K562 (cell line): ENCODE results near the gene ACTL8.

Source experiments
- CTCF ChIP-seq, 3 experiments: IDR thresholded peaks in 2 of 3; conservative IDR thresholded peaks in 1 of 3; 2 replicates each; pipeline ENCODE4 v1.5.1; 2011 to 2012; ENCODE audit warnings: low read length in 3 of 3, mild to moderate bottlenecking in 3 of 3, control low read depth in 2 of 3, improper control_type of control experiment in 1 of 3, inconsistent platforms in 1 of 3, low read depth in 1 of 3, mixed read lengths in 1 of 3, moderate library complexity in 1 of 3; ENCODE audit not compliant: insufficient read depth in 2 of 3
- ERF ChIP-seq: fragments of 450-650 bp; formaldehyde crosslinking; IDR thresholded peaks from 2 replicates; pipeline ENCODE4 v1.4.0; 2020; ENCODE audit warnings: mild to moderate bottlenecking, mixed read lengths
- FOXK1 ChIP-seq: sonication (generic); formaldehyde crosslinking; IDR thresholded peaks from 2 replicates; pipeline ENCODE4 v1.8.0; 2022; ENCODE audit warnings: missing genetic modification reagents, mild to moderate bottlenecking, borderline replicate concordance
- ILF3 ChIP-seq: fragments of 450-650 bp; IDR thresholded peaks from 2 replicates; pipeline ENCODE4 v1.6.1; 2018; ENCODE audit warnings: antibody characterized with exemption, mild to moderate bottlenecking, moderate library complexity, borderline replicate concordance
- ZEB2 ChIP-seq: fragments of 450-650 bp; IDR thresholded peaks from 2 replicates; pipeline ENCODE4 v1.6.1; 2016

DNA sequence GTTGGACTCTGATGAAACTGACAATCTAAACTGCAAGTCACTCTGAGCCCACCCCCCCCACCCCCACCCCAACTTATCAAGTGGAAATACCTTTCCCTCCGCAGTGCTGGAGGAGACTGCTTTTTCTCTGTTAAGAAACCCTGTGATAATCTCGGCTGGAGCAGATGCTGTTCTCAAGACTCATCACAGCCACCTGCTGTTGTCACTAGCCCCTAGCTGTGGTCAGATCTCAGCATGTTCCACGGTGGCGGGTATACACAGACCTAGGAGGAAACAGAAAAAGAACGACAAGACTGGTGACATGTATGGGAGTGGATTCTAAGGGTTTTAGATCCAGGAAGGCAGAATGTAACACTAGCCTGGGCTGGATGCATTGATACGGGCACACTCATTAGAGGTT is 2.3 kb downstream of the ACTL8 start:
- no peak for TF ChIP-seq FOXK1
- TF ChIP-seq ERF (CRISPR knock-in tag), result no peak
- TF ChIP-seq CTCF (IDR thresholded peaks at IDR 0.05 in 2 of 3, conservative IDR thresholded peaks at IDR 0.05 in 1 of 3; ENCODE audit: insufficient read depth in 2 of 3, low read depth in 1 of 3, low read length in 3 of 3), result no peak
- TF ChIP-seq ILF3, result no peak
- TF ChIP-seq ZEB2, result no peak
